Glutamatergic neuron (in vitro differentiated cells): ENCODE data around the gene HLA-DPA1. TPM values are rescaled to one million over a fixed set of nuclear protein-coding genes. Genes with fewer than 3 reads are reported as not detected.

Experiments
- total RNA-seq: library from RNA; stranded (reverse); fragmentation: NEBNext Ultra II Directional; extraction: Animal tissue kit (Norgen Biotek cat#: 25700); gene quantifications from one replicate; pipeline ENCODE4 v1.2.1, GENCODE V29; 2021; ENCODE audit not compliant: unreplicated experiment

Gene HLA-DPA1
- total RNA-seq, 1 donor from 2014 or later = 1.0 TPM

Other genes with a start within 250 kb of the HLA-DPA1 start
- gene TAP2, start 234.9 kb downstream of the HLA-DPA1 start, total RNA-seq = 1.9 TPM
- not detected for gene PSMB8, start 229.6 kb downstream of the HLA-DPA1 start, total RNA-seq
- 0.25 TPM for gene TAP1, start 219.9 kb downstream of the HLA-DPA1 start, total RNA-seq
- gene PSMB9, start 219.5 kb downstream of the HLA-DPA1 start, total RNA-seq = not detected
- gene HLA-DMB, start 132.6 kb downstream of the HLA-DPA1 start, total RNA-seq = not detected
- gene HLA-DMA, start 120.6 kb downstream of the HLA-DPA1 start, total RNA-seq = 0.76 TPM
- gene BRD2, start 105.1 kb downstream of the HLA-DPA1 start, total RNA-seq = 213 TPM
- 0.69 TPM for gene HLA-DOA, start 64.1 kb downstream of the HLA-DPA1 start, total RNA-seq
- gene HLA-DPB1, start 2.3 kb upstream of the HLA-DPA1 start, total RNA-seq = 4.7 TPM
- 3.8 TPM for gene COL11A2, start 118.8 kb upstream of the HLA-DPA1 start, total RNA-seq
- gene RXRB, start 127.0 kb upstream of the HLA-DPA1 start, total RNA-seq = 45.3 TPM
- 92.8 TPM for gene SLC39A7, start 127.2 kb upstream of the HLA-DPA1 start, total RNA-seq
- 4.6 TPM for gene HSD17B8, start 131.0 kb upstream of the HLA-DPA1 start, total RNA-seq
- 37.3 TPM for gene RING1, start 134.9 kb upstream of the HLA-DPA1 start, total RNA-seq
- gene VPS52, start 198.2 kb upstream of the HLA-DPA1 start, total RNA-seq = 50.9 TPM
- 1,024 TPM for gene RPS18, start 198.4 kb upstream of the HLA-DPA1 start, total RNA-seq
- 8.6 TPM for gene B3GALT4, start 203.5 kb upstream of the HLA-DPA1 start, total RNA-seq
- 48.3 TPM for gene WDR46, start 215.6 kb upstream of the HLA-DPA1 start, total RNA-seq
- gene PFDN6, start 216.0 kb upstream of the HLA-DPA1 start, total RNA-seq = 69.7 TPM
- 61.3 TPM for gene RGL2, start 225.3 kb upstream of the HLA-DPA1 start, total RNA-seq
- 4.7 TPM for gene TAPBP, start 240.4 kb upstream of the HLA-DPA1 start, total RNA-seq
- 21.7 TPM for gene ZBTB22, start 244.1 kb upstream of the HLA-DPA1 start, total RNA-seq
- 37.1 TPM for gene DAXX, start 249.3 kb upstream of the HLA-DPA1 start, total RNA-seq